Posterior vena cava (tissue), 2 donors: Measurements from ENCODE around the gene SERPINB1. TPM values are rescaled to one million over a fixed set of nuclear protein-coding genes. Genes with fewer than 3 reads are reported as not detected.

ENCODE experiments used
- DNase-seq: peaks from one replicate; pipeline ENCODE4 v3.0.0-alpha.2; 2020; ENCODE audit warnings: low spot score
- intact Hi-C, 2 donors: fragments of 100-400 bp; cut with DNase I; formaldehyde crosslinking; loops; one replicate each; pipeline versions ENCODE4 v1.14.1 to v1.14.2; 2022 to 2023
- total RNA-seq, 2 donors: library from RNA; stranded (reverse); fragmentation: NEBNext Ultra II Directional; extraction: Animal tissue kit (Norgen Biotek cat#: 25700); gene quantifications; one replicate each; pipeline ENCODE4 v1.2.1, GENCODE V29; 2021
- donor health status: DM: yes; HTN: yes; CAD: no.
- donor health status: DM: yes; HTN: yes; CAD: no.

The SERPINB1 gene
- total RNA-seq, 2 donors from 2014 or later: 30.8 to 44.0 TPM

DNA sequence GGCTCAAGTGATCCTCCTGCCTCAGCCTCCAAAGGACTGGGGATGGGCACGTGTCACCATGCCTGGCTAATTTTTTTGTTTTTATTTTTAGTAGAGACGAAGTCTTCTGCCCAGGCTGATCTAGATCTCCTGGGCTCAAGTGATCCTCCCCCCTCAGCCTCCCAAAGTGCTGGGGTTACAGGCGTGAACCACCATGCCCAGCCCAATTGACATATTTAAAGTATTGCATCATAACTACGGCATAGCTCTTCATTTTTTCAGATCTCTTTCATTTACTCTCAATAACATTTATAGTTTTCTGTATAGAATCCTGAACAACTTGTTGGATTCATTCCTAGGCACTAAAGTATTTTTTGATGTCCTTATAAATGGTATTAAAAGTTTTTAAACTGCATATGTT, 13.0 kb downstream of the SERPINB1 start:
- no peak for DNase-seq
- intact Hi-C loops: no loop called here

- DNase-seq: no peak
- intact Hi-C loops: no loop called here
Observed at GRCh38 chr6:2827142-2827541, 14.5 kb downstream of the SERPINB1 start.

- intact Hi-C loops: no loop called here
- DNase-seq: no peak
Observed at GRCh38 chr6:2826131-2826530, 15.5 kb downstream of the SERPINB1 start.

DNA sequence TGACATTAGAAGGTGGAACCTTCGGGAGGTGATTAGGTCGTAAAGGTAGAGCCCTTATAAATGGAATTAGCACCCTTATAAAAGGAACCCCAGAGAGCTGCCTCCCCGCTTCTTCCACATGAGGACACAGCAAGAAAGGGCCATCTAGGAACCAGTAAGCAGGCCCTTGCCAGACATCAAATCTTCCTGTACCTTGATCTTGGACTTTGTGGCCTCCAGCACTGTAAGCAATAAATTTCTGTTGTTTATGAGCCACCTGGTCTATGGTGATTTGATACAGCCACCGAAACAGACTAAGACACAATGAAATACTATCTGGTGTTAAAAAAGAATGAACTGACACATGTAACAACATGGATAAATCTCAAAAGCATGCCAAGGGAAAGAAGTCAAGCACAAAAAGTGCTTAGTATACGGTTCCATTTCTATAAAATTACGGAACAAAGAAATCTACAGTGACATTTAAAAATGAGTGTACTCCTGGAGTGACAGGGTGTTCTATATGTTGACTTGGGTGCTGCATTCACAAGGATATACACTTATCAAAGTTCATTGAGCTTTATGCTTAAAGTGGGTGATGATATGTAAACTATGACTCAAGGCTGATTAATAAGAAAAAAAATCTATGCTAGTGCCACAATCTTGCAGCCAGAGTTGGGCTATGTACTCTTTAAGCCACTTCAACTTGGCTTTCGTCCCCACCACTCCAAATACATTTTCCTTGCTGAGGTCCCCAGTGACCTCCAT, 18.4 kb downstream of the SERPINB1 start:
- intact Hi-C loops: loop anchor here in 1 of 2 donors (1.0 kb wide), 1 partner anchor 46 kb away; no protein-coding TSS in a partner anchor
- DNase-seq: no peak

- no peak for DNase-seq
- intact Hi-C loops: no loop called here
Observed at GRCh38 chr6:2821554-2821953, 20.1 kb downstream of the SERPINB1 start.

DNA sequence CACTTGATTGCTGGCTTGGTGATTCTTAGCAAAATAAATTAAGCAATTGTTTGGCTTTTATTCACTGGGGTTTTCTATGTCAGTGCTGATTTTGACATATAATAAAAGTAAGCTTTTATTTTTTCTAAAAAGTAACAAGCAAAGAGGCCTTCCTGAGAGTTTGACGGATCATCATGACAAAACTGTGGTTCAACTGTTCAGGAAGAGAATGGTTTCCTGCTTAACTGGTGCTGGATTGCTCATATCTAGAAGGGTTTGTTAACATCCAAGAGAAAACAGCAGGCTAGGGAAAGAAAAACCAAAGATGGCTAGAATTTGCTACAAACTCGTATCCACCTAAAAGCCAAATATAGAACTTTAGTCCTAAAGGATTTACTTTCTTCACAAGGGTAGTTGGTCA, 21.2 kb downstream of the SERPINB1 start:
- intact Hi-C loops: no loop called here
- DNase-seq: no peak

DNA sequence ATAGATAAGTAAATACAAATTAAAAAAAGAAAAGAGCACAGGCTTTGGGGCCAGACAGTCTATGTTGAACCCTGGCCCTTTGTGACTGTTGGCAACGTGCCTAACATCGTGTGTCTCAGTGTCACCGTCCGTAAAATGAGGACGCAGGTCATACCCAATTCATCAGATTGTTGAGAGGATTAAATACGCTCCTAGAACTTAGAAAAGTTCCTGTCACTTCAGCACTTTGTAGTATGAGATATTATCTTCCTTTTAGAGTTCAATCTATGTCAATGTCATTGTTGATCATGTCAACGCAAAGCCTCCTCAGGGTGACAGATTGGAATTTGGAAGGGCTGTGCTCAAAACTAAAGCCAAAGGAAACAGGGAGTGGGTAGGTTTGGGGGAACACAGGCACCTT, 21.7 kb downstream of the SERPINB1 start:
- intact Hi-C loops: no loop called here

DNA sequence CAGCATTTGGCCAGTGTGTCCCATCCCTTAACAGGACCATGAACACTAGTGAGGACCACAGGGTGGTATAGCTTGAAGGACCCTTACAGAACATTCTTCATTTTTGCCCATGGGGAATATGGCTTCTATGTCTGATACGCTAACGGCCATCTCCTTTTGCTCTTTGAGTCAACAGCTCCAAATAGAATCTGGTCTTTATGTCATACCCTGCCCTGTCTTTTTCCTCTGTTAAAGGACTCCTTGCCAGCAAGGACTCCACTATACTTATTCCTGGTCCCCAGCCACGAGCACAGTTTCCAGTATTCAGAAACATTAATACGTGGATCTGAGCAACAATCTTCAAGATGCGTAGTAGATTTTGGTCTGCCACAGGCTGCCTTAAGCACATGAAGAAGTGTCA, 22.5 kb downstream of the SERPINB1 start:
- intact Hi-C loops: no loop called here

More for the DNA sequence above, 21.7 kb downstream of the SERPINB1 start:
- no peak for DNase-seq

DNA sequence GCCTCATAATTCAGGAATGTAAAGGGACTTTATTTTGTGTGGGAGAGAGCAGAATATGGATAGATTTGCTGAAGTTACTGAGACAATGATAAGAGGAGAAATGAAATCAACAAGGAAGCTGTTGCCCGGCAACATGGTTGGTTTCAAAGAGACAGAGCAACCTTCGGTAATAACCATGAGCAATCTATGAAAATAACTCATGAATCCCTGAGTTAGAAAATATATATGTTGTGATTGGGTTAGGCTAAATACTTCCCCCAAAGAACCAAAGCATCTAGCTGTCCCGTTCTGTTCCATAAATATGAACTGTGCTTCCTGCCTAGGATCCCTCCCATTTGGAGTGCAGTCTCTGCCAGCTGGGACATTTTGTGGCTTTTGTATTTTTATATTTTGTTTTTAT, 23.1 kb downstream of the SERPINB1 start:
- intact Hi-C loops: no loop called here
- DNase-seq: no peak

More for the DNA sequence above, 22.5 kb downstream of the SERPINB1 start:
- no peak for DNase-seq

- intact Hi-C loops: no loop called here
Observed at GRCh38 chr6:2817903-2818443, 23.7 kb downstream of the SERPINB1 start.

GRCh38 chr6:2816158-2816557, 25.5 kb downstream of the SERPINB1 start:
- intact Hi-C loops: no loop called here
- no peak for DNase-seq

More at GRCh38 chr6:2817903-2818443, 23.7 kb downstream of the SERPINB1 start:
- DNase-seq: no peak

DNA sequence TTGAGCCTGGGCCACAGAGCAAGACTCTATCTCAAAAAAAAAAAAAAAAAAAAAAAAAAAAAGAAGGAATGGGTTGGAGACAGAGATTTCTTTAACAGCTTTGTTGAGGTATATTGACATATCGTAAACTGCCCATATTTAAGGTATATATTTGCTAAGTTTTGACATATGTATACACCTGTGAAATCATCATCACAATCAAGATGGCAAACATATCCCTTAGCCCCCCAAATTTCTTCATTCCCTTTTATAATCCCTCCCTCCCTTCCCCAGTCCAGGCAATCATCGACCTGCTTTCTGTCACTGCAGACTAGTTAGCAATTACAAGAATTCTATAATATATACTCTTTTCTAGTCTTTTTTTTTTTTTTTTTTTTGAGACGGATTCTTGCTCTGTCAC, 29.0 kb downstream of the SERPINB1 start:
- DNase-seq: no peak
- intact Hi-C loops: no loop called here

- no peak for DNase-seq
- intact Hi-C loops: no loop called here
Observed at GRCh38 chr6:2810092-2810671, 31.5 kb downstream of the SERPINB1 start.

GRCh38 chr6:2809015-2809414, 32.6 kb downstream of the SERPINB1 start:
- no peak for DNase-seq
- intact Hi-C loops: no loop called here

DNA sequence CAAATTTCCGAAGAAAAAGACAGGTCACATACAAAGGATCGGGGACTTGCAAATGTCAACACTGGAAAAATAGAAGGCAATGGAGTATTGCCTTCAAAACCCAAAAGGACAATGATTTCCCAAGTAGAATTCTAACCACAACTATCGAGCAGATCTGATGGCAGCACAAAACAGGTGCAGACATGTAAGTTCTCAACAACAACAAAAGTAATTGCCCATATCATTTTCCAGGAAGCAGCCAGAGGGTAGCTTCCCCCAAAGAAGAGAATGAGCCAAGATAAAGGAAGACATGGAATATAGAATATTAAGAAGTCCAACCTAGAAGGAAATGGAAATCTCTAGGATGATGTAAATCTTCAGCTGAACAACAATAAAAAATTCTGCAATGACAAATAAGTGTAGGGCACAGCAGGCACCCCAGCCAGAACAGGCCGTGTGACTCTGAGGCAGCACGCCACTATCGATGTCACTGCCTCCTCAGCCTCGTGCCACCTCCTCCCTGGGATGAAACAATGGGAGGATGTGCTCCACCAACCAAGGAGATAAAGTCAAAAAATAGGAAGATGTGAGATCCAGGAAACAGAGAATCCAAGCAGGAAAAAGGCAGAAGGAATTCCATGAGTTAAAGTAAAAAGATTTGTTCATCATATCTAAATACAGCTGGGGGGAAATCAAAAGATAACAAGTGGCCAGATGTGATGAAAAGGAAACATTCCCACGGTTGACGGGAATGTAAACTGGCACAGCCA, 34.1 kb downstream of the SERPINB1 start:
- no peak for DNase-seq
- intact Hi-C loops: no loop called here

DNA sequence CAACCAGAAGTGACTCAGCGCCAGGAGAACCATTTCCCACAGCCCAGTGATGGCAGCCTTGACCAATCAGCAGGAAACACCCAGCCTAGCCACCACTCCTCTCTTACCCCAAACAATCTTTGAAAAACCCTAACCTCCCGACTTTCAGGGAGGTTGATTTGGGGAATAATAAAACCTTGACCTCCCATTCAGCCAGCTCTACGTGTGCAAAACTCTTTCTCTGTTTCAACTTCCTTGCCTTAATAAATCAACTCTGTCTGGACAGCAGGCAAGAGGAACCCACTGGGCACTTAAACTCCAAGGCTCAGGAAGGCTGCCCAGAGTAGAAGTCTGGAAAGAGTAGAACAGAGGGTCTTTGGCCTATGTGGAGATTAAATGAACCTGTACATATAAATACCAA, 35.0 kb downstream of the SERPINB1 start:
- intact Hi-C loops: no loop called here
- DNase-seq: no peak

GRCh38 chr6:2805031-2805430, 36.6 kb downstream of the SERPINB1 start:
- intact Hi-C loops: no loop called here
- DNase-seq: no peak

GRCh38 chr6:2804516-2804915, 37.1 kb downstream of the SERPINB1 start:
- intact Hi-C loops: no loop called here
- DNase-seq: no peak

- intact Hi-C loops: no loop called here
- DNase-seq: no peak
Observed at GRCh38 chr6:2803731-2804429, 37.8 kb downstream of the SERPINB1 start.
